Nephron (organoid): ENCODE measurements around the gene GALNT6.

Source experiments
- H3K27ac Mint-ChIP-seq, 3 experiments: 2 replicates each; pipeline ENCODE4 v1.8.0; 2020; ENCODE audit warnings: mixed read lengths in 3 of 3, mild to moderate bottlenecking in 2 of 3, moderate library complexity in 1 of 3
- H3K27me3 Mint-ChIP-seq: 2 replicates; pipeline ENCODE4 v1.8.0; 2021; ENCODE audit warnings: low read depth, mild to moderate bottlenecking, moderate library complexity, mixed read lengths
- H3K36me3 Mint-ChIP-seq: 2 replicates; pipeline ENCODE4 v1.8.0; 2020; ENCODE audit warnings: low read depth, mixed read lengths
- H3K4me1 Mint-ChIP-seq: 2 replicates; pipeline ENCODE4 v1.8.0; 2020; ENCODE audit warnings: mixed read lengths
- H3K4me3 Mint-ChIP-seq, 3 experiments: 2 replicates each; pipeline ENCODE4 v1.8.0; 2020; ENCODE audit warnings: mild to moderate bottlenecking in 3 of 3, mixed read lengths in 3 of 3, moderate library complexity in 2 of 3
- H3K9me3 Mint-ChIP-seq: 2 replicates; pipeline ENCODE4 v1.8.0; 2020; ENCODE audit warnings: mixed read lengths
- CTCF ChIP-seq, 3 experiments: fragments of 200-600 bp; sonication (generic); IDR thresholded peaks; one replicate each; pipeline ENCODE4 v1.5.0; 2021; ENCODE audit warnings: antibody characterized with exemption in 3 of 3; ENCODE audit not compliant: unreplicated experiment in 3 of 3

The GALNT6 gene

GRCh38 chr12:51386351-51386750 lies 4.9 kb downstream of the GALNT6 start:
- H3K4me1 Mint-ChIP-seq, result peaks cover 46% of the 10 kb centered on the region
- H3K27me3 Mint-ChIP-seq, result peaks cover 40% of the 10 kb centered on the region
- H3K36me3 Mint-ChIP-seq, result no peaks in the 10 kb centered on the region
- H3K27ac Mint-ChIP-seq, result peak overlapping the region; percentile 4 to 69 (median 67)
- TF ChIP-seq CTCF (IDR thresholded peaks at IDR 0.05; ENCODE audit: unreplicated experiment in 3 of 3), result no peak
- no peak overlapping the region for H3K4me3 Mint-ChIP-seq
- H3K9me3 Mint-ChIP-seq, result no peaks in the 10 kb centered on the region

DNA sequence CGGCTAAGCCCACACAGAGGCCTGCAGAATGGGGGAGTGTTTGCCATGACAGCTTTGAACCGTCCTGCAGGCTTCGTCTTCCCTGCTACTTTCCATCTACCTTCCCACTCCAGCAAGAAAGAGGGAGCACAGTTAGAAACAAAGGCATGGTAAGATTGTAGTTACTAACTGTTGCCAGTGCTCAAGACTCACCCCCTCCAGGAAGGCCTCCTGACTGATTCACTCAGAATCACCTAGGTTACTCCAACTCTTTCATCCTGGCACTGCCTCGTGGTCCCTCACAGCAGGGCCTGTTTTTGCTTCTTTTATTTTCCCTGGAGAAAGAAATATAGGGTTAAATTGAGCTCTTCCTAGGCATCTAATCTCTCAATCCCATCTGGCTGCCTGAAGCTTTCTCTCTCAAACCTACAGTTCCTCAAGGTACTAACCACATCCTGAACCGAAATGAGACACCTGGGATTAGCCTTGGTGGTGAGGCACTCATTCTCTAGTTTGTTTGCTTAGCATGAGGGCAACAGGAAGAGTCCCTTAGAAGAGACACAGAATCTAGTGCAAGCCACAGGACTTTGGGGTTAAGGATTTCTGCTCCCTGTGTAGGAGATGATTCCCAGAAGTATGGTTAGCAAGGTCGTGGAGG lies 7.8 kb downstream of the GALNT6 start:
- Mint-ChIP-seq H3K4me1 (peaks cover 34% of the 10 kb centered on the region), H3K9me3 (no peaks in the 10 kb centered on the region), H3K4me3 (no peak overlapping the region), H3K27ac (peak overlapping the region in 1 of 3 experiments; percentile 30), H3K27me3 (peaks cover 26% of the 10 kb centered on the region), H3K36me3 (no peaks in the 10 kb centered on the region)
- TF ChIP-seq CTCF (IDR thresholded peaks at IDR 0.05; ENCODE audit: unreplicated experiment in 3 of 3), result no peak

DNA sequence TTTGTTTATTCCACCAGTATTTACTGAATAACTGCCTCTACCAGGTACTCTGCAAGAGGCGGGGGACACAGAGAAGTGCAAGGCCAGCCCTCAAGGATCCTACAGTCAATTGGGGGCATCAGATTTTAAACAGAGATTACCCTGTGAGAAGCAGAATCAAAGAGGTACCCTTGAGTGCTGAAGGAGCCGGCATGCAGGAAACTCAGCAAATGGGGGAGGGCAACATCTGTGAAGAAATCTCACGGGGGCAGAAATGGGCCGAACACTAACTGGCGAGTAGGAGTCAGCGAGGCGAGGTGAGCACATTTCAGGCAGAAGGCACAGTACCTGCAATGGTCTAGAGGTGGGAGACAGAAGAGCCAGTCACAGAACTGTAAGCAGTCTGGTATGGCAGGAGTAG lies 9.0 kb downstream of the GALNT6 start:
- no peak for TF ChIP-seq CTCF (IDR thresholded peaks at IDR 0.05; ENCODE audit: unreplicated experiment in 3 of 3)
- Mint-ChIP-seq H3K36me3 (no peaks in the 10 kb centered on the region), H3K27ac (peak overlapping the region in 2 of 3 experiments; percentile 2 to 32), H3K27me3 (peaks cover 21% of the 10 kb centered on the region), H3K9me3 (no peaks in the 10 kb centered on the region), H3K4me3 (no peak overlapping the region), H3K4me1 (peaks cover 38% of the 10 kb centered on the region)

DNA sequence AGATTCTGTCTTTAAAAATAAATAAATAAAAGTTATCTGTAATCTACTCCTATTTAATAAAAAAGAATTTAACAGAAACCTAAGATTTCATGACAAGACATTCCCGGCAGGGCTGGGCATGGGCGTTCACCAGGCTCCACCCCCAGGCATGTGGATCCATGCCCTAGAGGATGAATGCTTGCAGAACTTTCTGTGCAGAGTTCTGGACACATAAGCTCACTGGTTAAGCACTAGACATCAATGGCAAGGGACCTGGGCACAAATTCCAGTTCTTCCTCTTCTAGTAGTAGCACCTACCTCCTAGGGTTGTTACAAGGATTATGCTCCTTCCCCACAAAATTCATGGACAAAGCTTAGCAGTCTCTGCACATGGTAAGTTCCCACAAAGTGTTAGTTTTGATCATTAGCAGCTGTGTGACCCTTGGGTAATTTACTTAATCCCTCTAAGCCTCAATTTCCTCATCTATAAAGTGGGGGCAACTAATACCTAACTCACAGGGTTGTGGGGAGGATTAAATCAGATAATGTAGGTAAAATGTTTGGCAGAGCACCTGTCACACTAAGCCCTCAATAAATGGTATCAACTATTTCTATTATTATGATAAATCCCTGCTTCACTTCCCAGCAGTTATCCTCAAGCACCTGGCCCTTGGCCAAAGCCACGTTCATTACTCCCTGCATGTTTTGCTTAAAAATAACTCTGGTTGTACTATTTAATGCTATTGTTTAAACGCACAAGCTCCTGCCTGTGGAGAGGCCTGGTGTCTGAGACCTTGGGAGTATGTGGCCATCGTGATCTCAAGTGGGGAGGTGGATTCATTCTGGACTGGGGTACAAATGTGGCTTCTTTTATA lies 9.8 kb downstream of the GALNT6 start:
- H3K4me1 Mint-ChIP-seq, result peaks cover 37% of the 10 kb centered on the region

GRCh38 chr12:51379571-51379970 lies 11.6 kb downstream of the GALNT6 start:
- H3K4me3 Mint-ChIP-seq, result no peak overlapping the region
- H3K36me3 Mint-ChIP-seq, result no peaks in the 10 kb centered on the region
- no peaks in the 10 kb centered on the region for H3K9me3 Mint-ChIP-seq
- peaks cover 13% of the 10 kb centered on the region for H3K27me3 Mint-ChIP-seq
- H3K27ac Mint-ChIP-seq, result no peak overlapping the region
- peaks cover 42% of the 10 kb centered on the region for H3K4me1 Mint-ChIP-seq
- no peak for TF ChIP-seq CTCF (IDR thresholded peaks at IDR 0.05; ENCODE audit: unreplicated experiment in 3 of 3)

More for the DNA sequence above, 9.8 kb downstream of the GALNT6 start:
- Mint-ChIP-seq H3K9me3 (no peaks in the 10 kb centered on the region), H3K4me3 (peak overlapping the region in 1 of 3 experiments; percentile 8), H3K36me3 (no peaks in the 10 kb centered on the region), H3K27ac (peak overlapping the region; percentile 32 to 75 (median 62)), H3K27me3 (peaks cover 17% of the 10 kb centered on the region)
- no peak for TF ChIP-seq CTCF (IDR thresholded peaks at IDR 0.05; ENCODE audit: unreplicated experiment in 3 of 3)
